H9 (cell line): ENCODE results near the gene NCAPG. TPM values are rescaled to one million over a fixed set of nuclear protein-coding genes. Genes with fewer than 3 reads are reported as not detected.

ENCODE experiments used
- DNase-seq: peaks from one replicate; pipeline ENCODE4 v3.0.0-alpha.2; 2017
- H2AFZ ChIP-seq: one replicate; pipeline ENCODE4 v1.6.1; 2013; ENCODE audit warnings: mild to moderate bottlenecking, low read length, control low read depth, moderate library complexity
- H2AK5ac ChIP-seq: 2 replicates; pipeline ENCODE4 v1.6.1; 2013; ENCODE audit warnings: low read length, control low read depth, mixed read lengths; ENCODE audit not compliant: insufficient read length
- H2BK120ac ChIP-seq: one replicate; pipeline ENCODE4 v1.6.1; 2013; ENCODE audit warnings: low read depth, mild to moderate bottlenecking, low read length, control low read depth, inconsistent platforms; ENCODE audit not compliant: poor library complexity, severe bottlenecking
- H2BK12ac ChIP-seq: 2 replicates; pipeline ENCODE4 v1.6.1; 2013; ENCODE audit warnings: low read length, control low read depth, mixed read lengths, low read depth; ENCODE audit not compliant: insufficient read length
- H2BK15ac ChIP-seq: 2 replicates; pipeline ENCODE4 v1.6.1; 2013; ENCODE audit warnings: low read depth, low read length, control low read depth
- H2BK20ac ChIP-seq: one replicate; pipeline ENCODE4 v1.6.1; 2013; ENCODE audit warnings: low read depth, mild to moderate bottlenecking, low read length, control low read depth, inconsistent platforms; ENCODE audit not compliant: poor library complexity, severe bottlenecking
- H2BK5ac ChIP-seq: 2 replicates; pipeline ENCODE4 v1.6.1; 2013; ENCODE audit warnings: low read length, control low read depth, mixed read lengths; ENCODE audit not compliant: insufficient read length
- H3K14ac ChIP-seq: 2 replicates; pipeline ENCODE4 v1.6.1; 2013; ENCODE audit warnings: low read length, control low read depth; ENCODE audit not compliant: insufficient read depth
- H3K18ac ChIP-seq: 2 replicates; pipeline ENCODE4 v1.6.1; 2013; ENCODE audit warnings: low read depth, mild to moderate bottlenecking, mixed read lengths, low read length, control low read depth; ENCODE audit not compliant: insufficient read length
- H3K23ac ChIP-seq: 2 replicates; pipeline ENCODE4 v1.6.1; 2013; ENCODE audit warnings: low read length, control low read depth, mixed read lengths, low read depth; ENCODE audit not compliant: insufficient read length
- H3K23me2 ChIP-seq: 2 replicates; pipeline ENCODE4 v1.6.1; 2013; ENCODE audit warnings: low read depth, mild to moderate bottlenecking, mixed read lengths, low read length, control low read depth; ENCODE audit not compliant: insufficient read length, poor library complexity, severe bottlenecking
- H3K27ac ChIP-seq: 2 replicates; pipeline ENCODE4 v1.5.1; 2013; ENCODE audit warnings: low read length, control low read depth, mixed read lengths, low read depth; ENCODE audit not compliant: insufficient read length
- H3K27me3 ChIP-seq: 2 replicates; pipeline ENCODE4 v1.6.1; 2013; ENCODE audit warnings: low read length, control low read depth, inconsistent platforms; ENCODE audit not compliant: insufficient read depth
- H3K4ac ChIP-seq: 2 replicates; pipeline ENCODE4 v1.6.1; 2013; ENCODE audit warnings: low read depth, mild to moderate bottlenecking, control low read depth, inconsistent platforms, low read length, moderate library complexity
- H3K4me1 ChIP-seq: 2 replicates; pipeline ENCODE4 v1.6.1; 2013; ENCODE audit warnings: low read length, control low read depth, inconsistent platforms; ENCODE audit not compliant: insufficient read depth
- H3K4me2 ChIP-seq: 2 replicates; pipeline ENCODE4 v1.6.1; 2013; ENCODE audit warnings: low read length, control low read depth, mixed read lengths; ENCODE audit not compliant: insufficient read length, insufficient read depth
- H3K56ac ChIP-seq: 2 replicates; pipeline ENCODE4 v1.6.1; 2013; ENCODE audit warnings: low read depth, mild to moderate bottlenecking, mixed read lengths, low read length, control low read depth; ENCODE audit not compliant: insufficient read length
- H3K79me1 ChIP-seq: 2 replicates; pipeline ENCODE4 v1.6.1; 2013; ENCODE audit warnings: low read depth, mild to moderate bottlenecking, moderate library complexity, low read length, control low read depth, inconsistent platforms; ENCODE audit not compliant: insufficient read depth, poor library complexity, severe bottlenecking
- H3K79me2 ChIP-seq: 2 replicates; pipeline ENCODE4 v1.6.1; 2013; ENCODE audit warnings: low read length, control low read depth, inconsistent platforms; ENCODE audit not compliant: insufficient read depth
- H3K9ac ChIP-seq: 2 replicates; pipeline ENCODE4 v1.6.1; 2013; ENCODE audit warnings: low read length, control low read depth, mixed read lengths; ENCODE audit not compliant: insufficient read length; ENCODE audit errors: extremely low read depth
- H3K9me3 ChIP-seq: one replicate; pipeline ENCODE4 v1.6.1; 2013; ENCODE audit warnings: low read depth, low read length, inconsistent platforms; ENCODE audit not compliant: control insufficient read depth
- H3T11ph ChIP-seq: one replicate; pipeline ENCODE4 v1.6.1; 2013; ENCODE audit warnings: mild to moderate bottlenecking, low read length, control low read depth, inconsistent platforms
- H4K20me1 ChIP-seq: one replicate; pipeline ENCODE4 v1.6.1; 2013; ENCODE audit not compliant: control insufficient read depth, insufficient read length, insufficient read depth
- H4K5ac ChIP-seq: 2 replicates; pipeline ENCODE4 v1.6.1; 2013; ENCODE audit warnings: low read depth, mild to moderate bottlenecking, mixed read lengths, low read length, control low read depth; ENCODE audit not compliant: insufficient read length
- H4K8ac ChIP-seq: replicated peaks from 2 replicates; pipeline ENCODE4 v1.6.1; 2013; ENCODE audit warnings: low read length, control low read depth, mixed read lengths, low read depth; ENCODE audit not compliant: insufficient read length
- H4K91ac ChIP-seq: 2 replicates; pipeline ENCODE4 v1.6.1; 2013; ENCODE audit warnings: low read depth, mild to moderate bottlenecking, moderate library complexity, mixed read lengths, low read length, control low read depth; ENCODE audit not compliant: insufficient read length
- H3K27ac Mint-ChIP-seq, 3 experiments: 2 replicates in 2 of 3; 3 replicates in 1 of 3; pipeline ENCODE4 v1.8.0; 2020 to 2021; ENCODE audit warnings: mixed read lengths in 3 of 3, mild to moderate bottlenecking in 1 of 3, moderate library complexity in 1 of 3
- H3K27me3 Mint-ChIP-seq: 2 replicates; pipeline ENCODE4 v1.8.0; 2021; ENCODE audit warnings: low read depth, mild to moderate bottlenecking, moderate library complexity, mixed read lengths
- H3K36me3 Mint-ChIP-seq, 3 experiments: 2 replicates in 2 of 3; 3 replicates in 1 of 3; pipeline ENCODE4 v1.8.0; 2020 to 2021; ENCODE audit warnings: low read depth in 3 of 3, mixed read lengths in 3 of 3; ENCODE audit not compliant: insufficient read depth in 1 of 3
- H3K4me1 Mint-ChIP-seq, 2 experiments: 2 replicates each; pipeline ENCODE4 v1.8.0; 2020; ENCODE audit warnings: mixed read lengths in 2 of 2
- H3K4me3 Mint-ChIP-seq, 2 experiments: 2 replicates in 1 of 2; 3 replicates in 1 of 2; pipeline ENCODE4 v1.8.0; 2020 to 2021; ENCODE audit warnings: mild to moderate bottlenecking in 2 of 2, mixed read lengths in 2 of 2, moderate library complexity in 1 of 2
- H3K9me3 Mint-ChIP-seq, 2 experiments: 2 replicates in 1 of 2; 3 replicates in 1 of 2; pipeline ENCODE4 v1.8.0; 2020; ENCODE audit warnings: mild to moderate bottlenecking in 2 of 2, mixed read lengths in 2 of 2, moderate library complexity in 1 of 2
- CTCF ChIP-seq: fragments of 200-600 bp; sonication (generic); conservative IDR thresholded peaks from 3 replicates; pipeline ENCODE4 v1.8.0; 2021; ENCODE audit warnings: antibody characterized with exemption, mild to moderate bottlenecking
- WGBS: extraction: QIAGEN DNeasy Blood & Tissue Kit; methylation state at CpG from one replicate; pipeline ENCODE4 v1.1.7; 2013; ENCODE audit warnings: missing lambda C conversion rate, low lambda C conversion rate, mixed read lengths; ENCODE audit not compliant: insufficient read length; ENCODE audit errors: extremely low coverage; 5-methylcytosine and 5-hydroxymethylcytosine counted together
- total RNA-seq: library from RNA; stranded (reverse); gene quantifications from 2 replicates; pipeline ENCODE4 v1.2.1, GENCODE V29; 2021

Gene NCAPG
- total RNA-seq, 1 experiment from 2014 or later, result 48.8 TPM

- Histone ChIP-seq H3K79me2 (no peaks in the 10 kb centered on the region), H2BK20ac (no peak overlapping the region), H2BK5ac (no peak overlapping the region), H2BK12ac (no peak overlapping the region), H2BK15ac (no peak overlapping the region), H3K27me3 (no peaks in the 10 kb centered on the region), H3K4me1 (no peaks in the 10 kb centered on the region), H3K79me1 (no peaks in the 10 kb centered on the region), H3T11ph (no peak overlapping the region), H4K5ac (no peak overlapping the region), H3K4ac (no peak overlapping the region), H3K23me2 (no peaks in the 10 kb centered on the region), H2AFZ (no peak overlapping the region), H3K14ac (no peak overlapping the region), H3K56ac (no peak overlapping the region), H3K23ac (no peak overlapping the region), H4K20me1 (no peaks in the 10 kb centered on the region), H4K8ac (no peak overlapping the region), H2BK120ac (no peak overlapping the region), H4K91ac (no peak overlapping the region), H3K27ac (no peak overlapping the region), H3K18ac (no peak overlapping the region), H3K9me3 (no peaks in the 10 kb centered on the region), H3K4me2 (no peak overlapping the region), H3K9ac (no peak overlapping the region), H2AK5ac (no peak overlapping the region)
- H3K4me1 Mint-ChIP-seq, result no peaks in the 10 kb centered on the region
- WGBS, result no CpG with 5 or more reads among the region's 1 CpG
- DNase-seq, result no peak
- no peaks in the 10 kb centered on the region; a peak in 1 of 5 replicates for H3K9me3 Mint-ChIP-seq
- H3K27ac Mint-ChIP-seq, result no peak overlapping the region
- TF ChIP-seq CTCF, result no peak
- H3K36me3 Mint-ChIP-seq, result peaks cover 13 to 18% (median 13%) of the 10 kb centered on the region in 3 experiments; a peak in 6 of 7 replicates
- no peak overlapping the region for H3K4me3 Mint-ChIP-seq
- no peaks in the 10 kb centered on the region for H3K27me3 Mint-ChIP-seq
Observed at GRCh38 chr4:17794730-17795129, 16.0 kb upstream of the NCAPG start.
